Kidney (tissue), 14 donors: ENCODE measurements around the gene CERS2. TPM values are rescaled to one million over a fixed set of nuclear protein-coding genes. Genes with fewer than 3 reads are reported as not detected.

Experiments
- DNase-seq, 5 donors: peaks; one replicate each; pipeline ENCODE4 v3.0.0-alpha.2; 2013 to 2020
- FAIRE-seq: peaks from 2 replicates; lab custom pipeline; 2012; peaks lifted over from hg19 to GRCh38; lab: Jason Lieb, UNC
- H3K27ac ChIP-seq, 2 donors: one replicate each; pipeline ENCODE4 v1.7.0; 2013; ENCODE audit warnings: low read depth in 2 of 2, low read length in 2 of 2, inconsistent platforms in 1 of 2
- H3K27me3 ChIP-seq: one replicate; pipeline ENCODE4 v1.7.1; 2013; ENCODE audit warnings: low read length, inconsistent platforms; ENCODE audit not compliant: control insufficient read depth, insufficient read depth
- H3K36me3 ChIP-seq, 3 donors: one replicate each; pipeline versions ENCODE4 v1.7.0 to v1.7.1; 2013; ENCODE audit warnings: low read length in 3 of 3, control low read depth in 1 of 3, inconsistent platforms in 1 of 3; ENCODE audit not compliant: insufficient read depth in 3 of 3, control insufficient read depth in 2 of 3
- H3K4me1 ChIP-seq, 3 donors: one replicate each; pipeline versions ENCODE4 v1.7.0 to v1.7.1; 2013; ENCODE audit warnings: low read length in 3 of 3, inconsistent platforms in 1 of 3, low read depth in 1 of 3; ENCODE audit not compliant: control insufficient read depth in 2 of 3, insufficient read depth in 2 of 3
- H3K4me3 ChIP-seq, 3 donors: one replicate each; pipeline versions ENCODE4 v1.7.0 to v1.8.1; 2013; ENCODE audit warnings: low read length in 3 of 3, control low read depth in 1 of 3, inconsistent platforms in 1 of 3
- H3K9ac ChIP-seq, 3 donors: one replicate each; pipeline versions ENCODE4 v1.7.0 to v1.7.1; 2013; ENCODE audit warnings: low read length in 3 of 3, control low read depth in 1 of 3, inconsistent platforms in 1 of 3
- H3K9me3 ChIP-seq, 3 donors: one replicate each; pipeline versions ENCODE4 v1.7.0 to v1.7.1; 2013; ENCODE audit warnings: low read length in 3 of 3, control low read depth in 1 of 3, inconsistent platforms in 1 of 3; ENCODE audit not compliant: control insufficient read depth in 2 of 3, insufficient read depth in 1 of 3
- CTCF ChIP-seq: IDR thresholded peaks from 3 replicates; pipeline ENCODE4 v1.5.1; 2012; ENCODE audit warnings: mild to moderate bottlenecking, moderate library complexity, borderline replicate concordance; ENCODE audit not compliant: insufficient read depth; ENCODE audit errors: extremely low read depth
- intact Hi-C: fragments of 100-400 bp; cut with DNase I; formaldehyde crosslinking; loops from one replicate; pipeline ENCODE4 v1.11.1; 2022
- polyA plus RNA-seq: library from polyadenylated mRNA; stranded (reverse); fragments of 350-450 nt; fragmentation: Illumina TruSeq; extraction: RNeasy Lipid Tissue Mini Kit (QIAGEN cat#74804); gene quantifications from one replicate; pipeline ENCODE4 v1.2.3, GENCODE V29; 2014; ENCODE audit warnings: low read depth, low replicate concordance; ENCODE audit not compliant: insufficient read depth
- total RNA-seq: library from RNA; stranded (reverse); fragmentation: NEBNext Ultra II Directional; extraction: Animal tissue kit (Norgen Biotek cat#: 25700); gene quantifications from one replicate; pipeline ENCODE4 v1.2.1, GENCODE V29; 2021
- donor health status: control.
- donor health status: control.
- donor health status: control.
- donor health status: control.
- donor health status: control.
- donor health status: DM: yes; HTN: yes; CAD: no.
- donor health status: Normal renal cell carcinoma (clear cell type).

The CERS2 gene
- total and polyA plus RNA-seq, 2 donors from 2014 or later: 258 to 268 TPM

GRCh38 chr1:150995460-150995859, 20.8 kb upstream of the CERS2 start:
- H3K4me3 ChIP-seq: no peak overlapping the region
- H3K27me3 ChIP-seq: no peaks in the 10 kb centered on the region
- intact Hi-C loops: no loop called here
- H3K36me3 ChIP-seq: peaks cover 0 to 29% (median 13%) of the 10 kb centered on the region in 3 donors
- no peak for FAIRE-seq
- H3K9me3 ChIP-seq: no peaks in the 10 kb centered on the region
- peak overlapping the region in 1 of 3 donors; percentile 1 for H3K9ac ChIP-seq
- peaks cover 0 to 5% (median 0%) of the 10 kb centered on the region in 3 donors for H3K4me1 ChIP-seq
- DNase-seq: no peak
- no peak for TF ChIP-seq CTCF
- H3K27ac ChIP-seq: no peak overlapping the region

- no peak overlapping the region for H3K4me3 ChIP-seq
- no peaks in the 10 kb centered on the region for H3K9me3 ChIP-seq
- DNase-seq (no peak), FAIRE-seq (no peak)
- TF ChIP-seq CTCF: no peak
- intact Hi-C loops: no loop called here
- no peaks in the 10 kb centered on the region for H3K27me3 ChIP-seq
- H3K9ac ChIP-seq: no peak overlapping the region
- H3K36me3 ChIP-seq: peaks cover 0 to 17% (median 9%) of the 10 kb centered on the region in 3 donors
- peaks cover 0 to 5% (median 0%) of the 10 kb centered on the region in 3 donors for H3K4me1 ChIP-seq
- H3K27ac ChIP-seq: no peak overlapping the region
Observed at GRCh38 chr1:150994248-150994647, 19.6 kb upstream of the CERS2 start.

- intact Hi-C loops: no loop called here
- FAIRE-seq: no peak
- Histone ChIP-seq H3K4me3 (no peak overlapping the region), H3K27me3 (no peaks in the 10 kb centered on the region), H3K9ac (no peak overlapping the region), H3K9me3 (no peaks in the 10 kb centered on the region), H3K4me1 (peaks cover 0 to 5% (median 0%) of the 10 kb centered on the region in 3 donors), H3K36me3 (peaks cover 0 to 10% (median 0%) of the 10 kb centered on the region in 3 donors), H3K27ac (no peak overlapping the region)
- no peak for DNase-seq
- no peak for TF ChIP-seq CTCF
Observed at GRCh38 chr1:150992626-150993025, 18.0 kb upstream of the CERS2 start.

GRCh38 chr1:150987924-150988323, 13.3 kb upstream of the CERS2 start:
- peak in 2 of 5 donors; percentile 43 to 48 for DNase-seq
- H3K9me3 ChIP-seq: no peaks in the 10 kb centered on the region
- H3K4me3 ChIP-seq: no peak overlapping the region
- no peak overlapping the region for H3K9ac ChIP-seq
- TF ChIP-seq CTCF: no peak
- H3K4me1 ChIP-seq: peaks cover 0 to 6% (median 0%) of the 10 kb centered on the region in 3 donors
- FAIRE-seq: no peak
- no peaks in the 10 kb centered on the region for H3K27me3 ChIP-seq
- intact Hi-C loops: no loop called here
- no peak overlapping the region for H3K27ac ChIP-seq
- H3K36me3 ChIP-seq: no peaks in the 10 kb centered on the region
